GM19240 (cell line): ENCODE measurements around the gene CASK.
"Not testable (repeated sequence)": the region's sequence is repeated elsewhere in the genome, so short reads cannot be mapped to it uniquely, and the experiment has no call there.

Experiments used
- DNase-seq: peaks from one replicate; pipeline ENCODE4 v3.0.0; 2011; ENCODE audit warnings: low spot score; ENCODE audit not compliant: insufficient read length

CASK gene

DNA sequence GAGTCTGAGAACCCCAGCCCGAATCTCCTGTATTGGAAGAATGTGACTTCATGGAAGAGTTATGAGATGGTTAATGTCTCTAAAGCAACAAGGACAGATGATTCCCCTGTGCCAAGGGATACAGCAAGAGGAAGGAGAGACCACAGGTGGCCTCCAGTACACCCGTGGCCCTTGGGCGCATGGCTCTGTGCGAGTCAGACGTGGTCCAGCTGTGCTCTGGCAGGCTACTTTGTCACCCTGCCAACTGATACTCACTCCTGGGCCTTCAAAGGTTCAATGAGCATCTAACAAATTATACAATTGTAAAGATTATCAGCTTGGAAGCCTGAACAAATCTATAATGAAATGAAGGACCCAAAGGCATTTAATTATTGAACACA, 404.5 kb downstream of the CASK start:
- no peak for DNase-seq

DNA sequence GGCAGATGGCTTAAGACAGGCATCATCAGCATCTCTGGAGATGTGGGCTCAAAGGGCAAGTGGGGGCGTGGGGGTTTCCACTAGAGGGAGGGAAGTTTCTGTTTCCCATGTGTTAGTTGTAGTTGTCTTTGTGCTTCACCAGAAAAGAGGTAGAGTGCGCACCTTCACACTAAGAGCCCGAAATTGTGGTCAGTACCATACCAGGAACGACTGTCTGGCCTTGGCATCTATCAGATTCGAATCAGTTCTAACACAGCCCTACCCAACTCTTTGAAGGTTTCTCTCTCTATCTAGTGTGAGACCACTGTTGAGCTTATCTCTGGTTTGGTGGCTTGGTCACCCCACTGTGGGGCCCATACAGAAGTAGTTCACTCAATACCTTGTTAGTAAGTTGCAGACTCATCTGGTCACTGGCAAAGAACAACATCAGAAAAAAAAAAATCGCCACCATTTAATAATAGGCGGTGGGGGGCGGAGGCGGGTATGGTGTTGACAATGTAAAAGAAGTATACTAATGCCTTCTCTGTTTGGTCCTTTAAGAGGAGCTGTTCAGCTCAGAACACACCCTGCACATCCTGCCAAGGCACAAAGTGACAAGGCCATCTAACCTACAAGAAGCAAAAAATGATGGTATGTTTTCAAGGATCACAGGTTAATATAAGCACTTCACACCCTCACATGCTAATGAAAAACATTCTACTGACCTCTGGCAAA, 405.1 kb downstream of the CASK start:
- no peak for DNase-seq

DNA sequence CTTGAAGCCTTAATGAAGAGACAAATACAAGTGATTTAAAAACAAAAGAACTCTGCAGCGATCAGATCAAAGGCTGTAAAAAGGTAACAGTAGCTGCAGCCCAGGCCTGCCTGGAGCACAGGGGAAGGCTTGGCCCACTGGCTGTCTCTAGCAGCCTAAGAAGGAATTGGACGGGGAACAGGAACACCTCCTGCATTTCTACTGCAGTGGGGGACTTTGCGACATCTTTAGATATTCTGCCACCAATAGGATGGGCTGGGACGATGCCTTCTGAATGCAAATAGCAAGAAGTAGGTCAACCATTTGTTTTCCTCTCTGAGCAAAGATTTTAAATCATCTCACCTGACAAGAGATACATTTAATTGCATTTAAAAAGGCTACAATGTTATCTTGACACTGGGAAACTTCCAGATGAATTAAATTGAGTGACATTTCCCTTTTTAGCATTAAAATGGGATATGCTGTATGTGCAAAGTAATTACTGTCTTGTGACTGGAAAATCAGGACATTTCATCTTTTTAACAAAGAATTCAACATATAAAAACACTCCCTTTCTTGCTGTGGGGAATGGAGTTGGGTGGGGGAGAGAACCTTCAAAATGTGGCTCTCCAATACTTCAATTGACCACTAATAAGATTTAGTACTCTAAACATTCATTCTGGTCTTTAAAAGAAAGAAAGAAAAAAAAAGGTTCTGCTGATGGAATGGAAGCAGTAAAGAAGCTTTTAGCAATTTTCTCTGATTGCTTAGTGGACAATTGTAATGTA, 406.2 kb downstream of the CASK start:
- no peak for DNase-seq

DNA sequence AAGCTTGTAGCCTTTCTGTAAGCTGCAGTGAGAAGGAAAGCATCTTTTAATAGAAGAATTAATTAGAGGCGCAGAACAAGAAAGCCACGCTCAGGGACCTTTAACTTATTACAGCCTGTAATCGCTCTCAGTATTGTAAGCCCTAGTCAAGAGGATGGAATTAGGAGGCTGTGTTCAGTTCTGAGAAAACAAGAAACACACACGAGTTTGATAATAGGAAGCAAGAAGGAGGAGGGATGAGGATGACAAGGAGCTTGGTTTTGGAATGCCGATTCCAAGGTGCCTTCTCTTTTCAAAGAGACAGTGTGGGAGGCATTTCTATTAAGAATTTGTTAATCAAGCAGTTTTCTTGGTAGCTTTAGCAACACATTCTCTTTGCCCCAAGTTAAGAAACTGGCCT, 406.9 kb downstream of the CASK start:
- no peak for DNase-seq

- DNase-seq, result no peak
Measured at GRCh38 chrX:41515376-41515775, 408.0 kb downstream of the CASK start.

- DNase-seq, result no peak
Measured at GRCh38 chrX:41514179-41514578, 409.2 kb downstream of the CASK start.

- DNase-seq, result not testable (repeated sequence)
Measured at GRCh38 chrX:41512853-41513252, 410.5 kb downstream of the CASK start.

DNA sequence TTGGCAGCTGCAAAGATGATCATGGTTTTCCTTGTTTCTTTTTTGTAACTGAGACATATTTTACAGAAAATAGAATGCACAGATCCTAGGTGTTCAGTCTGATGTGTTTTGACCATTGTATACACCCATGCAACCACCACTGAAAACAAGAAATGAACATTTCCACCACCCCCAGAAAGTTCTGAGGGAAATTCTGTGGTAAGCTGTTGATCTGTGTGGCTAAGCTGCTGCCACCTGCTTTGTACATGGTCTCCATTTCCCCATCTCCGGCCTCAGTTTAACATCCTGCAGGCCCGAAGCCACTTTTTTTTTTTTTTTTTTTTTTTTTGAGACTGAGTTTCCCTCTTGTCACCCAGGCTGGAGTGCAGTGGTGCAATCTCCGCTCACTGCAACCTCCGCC, 411.0 kb downstream of the CASK start:
- DNase-seq, result no peak

- DNase-seq, result no peak
Measured at GRCh38 chrX:41507919-41508318, 415.4 kb downstream of the CASK start.

GRCh38 chrX:41502004-41502403, 421.4 kb downstream of the CASK start:
- DNase-seq, result no peak

- no peak for DNase-seq
Measured at GRCh38 chrX:41499984-41500383, 423.4 kb downstream of the CASK start.

DNA sequence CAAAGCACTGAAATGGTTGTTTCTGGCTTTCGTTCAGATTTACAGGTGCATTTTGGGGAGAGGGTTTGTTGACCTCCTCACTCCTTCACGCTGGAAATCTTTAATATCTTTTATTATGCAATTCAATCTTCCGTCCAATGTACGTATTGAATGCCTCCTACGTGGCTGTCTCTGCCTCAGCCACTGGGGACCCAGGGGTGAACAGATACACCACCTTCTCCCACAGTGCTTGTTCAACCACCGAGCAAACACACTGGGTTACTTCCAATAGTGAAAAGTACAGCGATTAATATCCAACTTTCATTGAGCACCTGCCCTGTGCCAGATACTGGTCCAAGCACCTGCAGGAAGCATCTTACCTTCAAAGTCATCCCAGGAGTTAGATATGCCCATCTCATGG, 424.2 kb downstream of the CASK start:
- no peak for DNase-seq

DNA sequence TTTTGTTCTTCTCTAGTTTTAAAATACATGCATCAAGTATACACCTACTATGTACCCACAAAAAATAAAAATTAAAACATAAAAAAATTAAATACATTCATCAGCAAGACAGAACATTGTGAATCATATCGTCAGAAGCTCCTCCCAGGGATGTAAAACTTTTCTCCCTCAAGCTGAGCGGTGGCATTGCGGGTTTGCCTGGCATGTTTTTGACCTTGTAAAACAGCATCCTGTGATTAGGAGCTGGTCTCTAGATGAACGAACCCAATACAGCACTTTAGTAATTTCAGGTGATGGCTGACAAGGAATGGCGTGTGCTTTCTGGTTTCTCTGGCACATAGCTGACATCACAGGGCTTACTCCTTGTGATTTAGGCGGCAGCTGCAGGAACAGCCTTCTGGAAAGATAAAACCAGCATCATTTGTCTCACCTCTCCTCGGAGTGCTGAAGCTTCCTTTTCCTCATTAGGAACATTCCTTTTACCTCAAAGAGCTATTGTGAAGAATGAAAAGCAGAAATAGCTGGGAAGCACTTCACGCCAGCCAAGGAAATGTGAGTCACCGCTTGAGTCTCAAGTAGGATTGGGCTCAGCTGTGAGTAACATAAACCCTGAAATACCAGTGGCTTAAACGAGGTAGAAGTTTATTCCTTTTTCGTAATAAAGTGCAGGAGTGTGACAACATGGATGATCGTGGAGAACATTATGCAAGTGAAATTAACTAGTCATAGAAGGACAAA, 431.9 kb downstream of the CASK start:
- DNase-seq, result no peak

DNA sequence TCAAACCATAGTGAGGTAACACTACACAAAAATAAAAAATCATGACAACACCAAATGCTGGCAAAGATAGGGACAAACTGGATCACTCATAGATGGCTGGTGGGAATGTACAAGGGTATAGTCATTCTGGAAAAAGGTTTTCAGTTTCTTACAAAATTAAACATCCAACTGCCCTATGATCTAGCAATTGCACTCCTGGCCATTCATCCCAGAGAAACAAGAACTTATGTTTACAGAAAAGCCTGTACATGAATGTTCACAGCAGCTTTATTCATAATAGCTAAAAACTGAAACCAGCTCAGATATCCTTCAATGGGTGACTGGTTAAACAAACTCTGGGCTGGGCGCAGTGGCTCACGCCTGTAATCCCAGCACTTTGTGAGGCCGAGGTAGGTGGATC, 432.9 kb downstream of the CASK start:
- no peak for DNase-seq

DNA sequence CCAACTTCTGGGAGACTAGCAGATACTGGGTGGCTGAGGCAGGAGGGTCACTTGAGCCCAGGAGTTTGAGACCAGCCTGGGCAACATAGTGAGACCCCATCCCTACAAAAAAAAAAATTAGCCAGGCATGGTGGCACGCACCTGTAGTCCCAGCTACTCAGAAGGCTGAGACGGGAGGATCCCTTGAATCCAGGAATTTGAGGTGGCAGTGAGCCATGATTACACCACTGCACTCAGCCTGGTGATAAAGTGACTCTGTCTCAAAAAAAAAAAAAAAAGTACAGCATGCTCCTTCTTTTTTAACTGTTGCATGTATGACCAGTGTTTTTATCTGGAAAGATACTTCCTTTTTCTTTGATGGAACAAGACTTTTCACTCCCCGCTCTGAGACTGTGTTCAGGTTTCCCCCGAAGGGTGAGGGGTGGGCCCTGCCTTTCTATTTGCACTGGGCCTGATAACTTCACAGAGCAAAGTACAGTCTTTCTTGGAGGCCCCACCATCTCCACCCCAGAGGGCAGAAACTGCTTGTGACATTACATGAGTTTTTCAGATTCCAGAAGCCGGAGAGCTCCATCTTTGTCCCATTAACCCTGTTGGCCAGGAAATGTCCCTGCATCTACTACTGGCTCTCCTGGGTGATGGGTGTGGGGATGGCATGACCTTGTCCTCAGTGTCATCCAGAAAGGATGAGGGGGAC, 441.1 kb downstream of the CASK start:
- no peak for DNase-seq

DNA sequence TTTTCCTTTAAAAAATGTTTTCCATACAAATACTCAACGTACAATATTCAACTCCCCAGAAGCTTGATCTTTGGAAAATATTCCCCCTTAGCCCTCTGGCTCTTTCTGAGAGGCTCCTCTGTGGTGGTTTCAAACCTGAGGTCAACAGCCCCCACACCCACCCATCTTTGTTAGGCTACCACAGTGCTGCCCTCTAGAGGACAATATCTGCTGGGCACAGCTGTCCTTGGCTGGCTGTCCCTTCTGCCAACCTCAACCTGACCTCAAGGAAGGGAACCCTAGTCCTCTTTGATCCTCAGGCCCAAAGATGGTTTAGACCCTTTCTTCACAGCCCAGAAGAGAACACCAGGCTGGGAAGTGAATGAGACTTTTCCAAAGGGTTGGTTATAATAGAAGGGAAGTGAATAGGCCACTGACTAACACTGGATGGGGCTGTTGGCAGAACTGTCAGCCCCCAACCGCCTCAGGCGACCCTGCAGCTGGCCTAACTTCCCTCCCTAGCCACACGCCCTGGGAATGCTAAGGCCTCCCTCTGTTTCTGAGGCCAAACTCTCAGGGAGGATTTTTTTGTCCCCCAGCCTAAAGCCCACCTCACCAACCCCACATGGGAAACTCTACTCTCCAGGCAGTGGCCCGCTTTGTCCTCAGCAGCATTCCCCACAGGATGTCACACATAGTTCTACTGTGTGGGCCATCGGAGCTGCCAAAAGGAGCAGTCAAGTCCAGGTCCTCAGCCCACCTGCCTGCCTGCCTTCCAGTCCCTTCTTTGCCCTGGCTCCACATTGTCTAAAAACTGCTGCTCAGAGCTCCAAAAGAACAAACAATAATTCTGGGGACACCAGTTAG, 441.9 kb downstream of the CASK start:
- DNase-seq, result peak; percentile 22

- no peak for DNase-seq
Measured at GRCh38 chrX:41480508-41481260, 442.7 kb downstream of the CASK start.

GRCh38 chrX:41478381-41478911, 444.9 kb downstream of the CASK start:
- no peak for DNase-seq

DNA sequence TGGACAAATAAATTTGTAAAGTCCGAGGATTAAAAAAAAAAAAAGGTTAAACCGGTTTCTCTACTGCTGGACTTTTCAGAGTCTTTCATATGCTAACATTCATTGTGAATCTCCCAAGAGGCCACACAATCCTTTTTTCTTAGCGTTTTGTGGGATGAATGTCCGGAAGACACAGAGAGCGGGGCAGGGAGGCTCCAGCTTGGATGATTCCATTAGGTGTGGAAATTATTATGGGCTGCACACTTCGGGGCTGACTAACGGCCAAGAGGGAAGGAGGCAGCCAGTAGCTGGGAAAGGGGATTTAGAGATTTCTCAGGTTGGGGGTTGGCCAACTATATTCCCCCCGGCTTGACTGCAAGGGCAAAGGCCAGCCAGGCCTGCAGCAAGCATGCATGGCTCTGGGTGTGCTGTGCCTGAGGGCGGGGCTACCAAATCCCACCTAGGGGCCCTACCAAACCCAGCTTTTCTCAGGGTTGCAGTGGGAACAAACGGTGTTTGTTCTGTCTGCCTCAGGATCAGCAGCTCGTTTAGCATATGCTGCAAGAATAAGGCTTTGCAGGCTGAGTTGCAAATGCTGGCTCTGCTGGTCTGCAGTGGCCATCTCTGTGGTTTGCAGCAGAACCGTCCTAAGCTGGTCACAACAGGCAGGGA, 447.6 kb downstream of the CASK start:
- DNase-seq, result no peak
